ENCODE results near the gene RAC2. TPM values are rescaled to one million over a fixed set of nuclear protein-coding genes. Genes with fewer than 3 reads are reported as not detected.

The RAC2 gene
- total RNA-seq, 1 donor from 2014 or later, result 18.9 TPM

Other genes with a start within 250 kb of the RAC2 start
- 20.6 TPM for gene TST, start 224.8 kb downstream of the RAC2 start, total RNA-seq
- 36.4 TPM for gene MPST, start 224.5 kb downstream of the RAC2 start, total RNA-seq
- gene KCTD17, start 192.5 kb downstream of the RAC2 start, total RNA-seq, result 17.5 TPM
- not detected for gene TMPRSS6, start 134.6 kb downstream of the RAC2 start, total RNA-seq
- gene IL2RB, start 94.4 kb downstream of the RAC2 start, total RNA-seq, result 3.7 TPM
- 7.8 TPM for gene C1QTNF6, start 56.0 kb downstream of the RAC2 start, total RNA-seq
- not detected for gene SSTR3, start 31.8 kb downstream of the RAC2 start, total RNA-seq
- gene CYTH4, start 38.2 kb upstream of the RAC2 start, total RNA-seq, result 40.0 TPM
- gene ELFN2, start 183.2 kb upstream of the RAC2 start, total RNA-seq, result 5.9 TPM
- 22.3 TPM for gene MFNG, start 242.1 kb upstream of the RAC2 start, total RNA-seq

Measured in sciatic nerve (tissue), 1 donor.